Neural cell (in vitro differentiated cells): ENCODE measurements around the gene SS18. TPM values are rescaled to one million over a fixed set of nuclear protein-coding genes. Genes with fewer than 3 reads are reported as not detected.

ENCODE experiments used
- H2AFZ ChIP-seq: fragments of 200-600, 300-800 bp; sonication (generic), shearing (Covaris generic); 2 replicates; pipeline ENCODE4 v1.6.0; 2014; ENCODE audit warnings: low read depth, mild to moderate bottlenecking, antibody characterized with exemption, low read length, moderate library complexity
- H3F3A ChIP-seq: fragments of 200-600 bp; shearing (Covaris generic); 2 replicates; pipeline ENCODE4 v1.6.1; 2016; ENCODE audit warnings: mild to moderate bottlenecking, moderate library complexity, mixed read lengths, antibody characterized with exemption, low read length; ENCODE audit not compliant: insufficient read depth, poor library complexity, severe bottlenecking
- H3K27ac ChIP-seq: fragments of 200-600, 300-800 bp; sonication (generic), shearing (Covaris generic); 2 replicates; pipeline ENCODE4 v1.5.1; 2014; ENCODE audit warnings: mild to moderate bottlenecking, low read length, moderate library complexity
- H3K27me3 ChIP-seq: fragments of 300-800, 200-600 bp; sonication (generic), shearing (Covaris generic); 2 replicates; pipeline ENCODE4 v1.6.0; 2014; ENCODE audit warnings: mild to moderate bottlenecking, low read depth, low read length, moderate library complexity; ENCODE audit not compliant: insufficient read depth
- H3K36me3 ChIP-seq: fragments of 300-800, 200-600 bp; sonication (generic), shearing (Covaris generic); 2 replicates; pipeline ENCODE4 v1.5.1; 2014; ENCODE audit warnings: mild to moderate bottlenecking, antibody characterized with exemption, low read length, moderate library complexity; ENCODE audit not compliant: insufficient read depth
- H3K4me2 ChIP-seq: fragments of 300-800, 200-600 bp; sonication (generic), shearing (Covaris generic); 2 replicates; pipeline ENCODE4 v1.6.0; 2014; ENCODE audit warnings: mild to moderate bottlenecking, low read length
- H3K4me3 ChIP-seq: fragments of 300-800, 200-600 bp; sonication (generic), shearing (Covaris generic); 2 replicates; pipeline ENCODE4 v1.5.1; 2014; ENCODE audit warnings: mild to moderate bottlenecking, low read length, moderate library complexity
- H3K79me2 ChIP-seq: fragments of 200-600 bp; shearing (Covaris generic); replicated peaks from 2 replicates; pipeline ENCODE4 v1.6.0; 2014; ENCODE audit warnings: mild to moderate bottlenecking, low read length, moderate library complexity; ENCODE audit not compliant: insufficient read depth
- H3K9ac ChIP-seq: fragments of 300-800, 200-600 bp; sonication (generic), shearing (Covaris generic); 2 replicates; pipeline ENCODE4 v1.6.1; 2016; ENCODE audit warnings: mild to moderate bottlenecking, low read length, mixed read lengths
- H3K9me2 ChIP-seq: fragments of 200-600 bp; shearing (Covaris generic); 2 replicates; pipeline ENCODE4 v1.6.1; 2016; ENCODE audit warnings: mild to moderate bottlenecking, low read length, mixed read lengths; ENCODE audit not compliant: insufficient read depth
- H3K9me3 ChIP-seq: fragments of 200-600, 300-800 bp; sonication (generic), shearing (Covaris generic); 2 replicates; pipeline ENCODE4 v1.6.1; 2016; ENCODE audit warnings: mild to moderate bottlenecking, mixed run types, low read length, moderate library complexity, mixed read lengths
- H4K20me1 ChIP-seq: fragments of 200-600 bp; shearing (Covaris generic); 2 replicates; pipeline ENCODE4 v1.6.1; 2016; ENCODE audit warnings: mild to moderate bottlenecking, mixed run types; ENCODE audit not compliant: insufficient read depth
- EP300 ChIP-seq: fragments of 450-650 bp; conservative IDR thresholded peaks from 2 replicates; pipeline ENCODE4 v1.6.1; 2014; ENCODE audit warnings: antibody characterized with exemption, mild to moderate bottlenecking, moderate library complexity; ENCODE audit not compliant: poor library complexity, severe bottlenecking
- EZH2 ChIP-seq: fragments of 200-600, 300-800 bp; shearing (Covaris generic), sonication (generic); IDR thresholded peaks from 2 replicates; pipeline ENCODE4 v1.6.1; 2014; ENCODE audit warnings: antibody characterized with exemption, low read length, borderline replicate concordance, mild to moderate bottlenecking; ENCODE audit not compliant: insufficient read depth, poor library complexity, severe bottlenecking
- MXI1 ChIP-seq: fragments of 450-650 bp; conservative IDR thresholded peaks from 2 replicates; pipeline ENCODE4 v1.6.1; 2014; ENCODE audit warnings: antibody characterized with exemption, mild to moderate bottlenecking; ENCODE audit not compliant: poor library complexity, severe bottlenecking
- POLR2AphosphoS5 ChIP-seq: IDR thresholded peaks from 2 replicates; pipeline ENCODE4 v1.6.1; 2012
- RAD21 ChIP-seq: fragments of 450-650 bp; conservative IDR thresholded peaks from 2 replicates; pipeline ENCODE4 v1.6.1; 2014; ENCODE audit warnings: antibody characterized with exemption, mild to moderate bottlenecking, moderate library complexity
- SMC3 ChIP-seq: fragments of 450-650 bp; conservative IDR thresholded peaks from 2 replicates; pipeline ENCODE4 v1.6.1; 2014; ENCODE audit warnings: antibody characterized with exemption, mild to moderate bottlenecking, moderate library complexity; ENCODE audit not compliant: poor library complexity
- TAF1 ChIP-seq: IDR thresholded peaks from 2 replicates; pipeline ENCODE4 v1.6.1; 2012; ENCODE audit warnings: low read depth
- polyA plus RNA-seq: library from polyadenylated mRNA; depleted of rRNA; stranded (reverse); fragments of >200 nt; gene quantifications from 2 replicates; pipeline ENCODE4 v1.2.3, GENCODE V29; 2014
- TF ChIP-seq, protein P1 (sequence below): IDR thresholded peaks from 2 replicates; pipeline ENCODE4 v1.6.1; 2012; ENCODE audit warnings: borderline replicate concordance
- TF ChIP-seq, protein P2 (sequence below): fragments of 450-650 bp; IDR thresholded peaks from 2 replicates; pipeline ENCODE4 v1.5.1; 2014; ENCODE audit warnings: antibody characterized with exemption, mild to moderate bottlenecking, moderate library complexity; ENCODE audit not compliant: poor library complexity, severe bottlenecking

The SS18 gene
- polyA plus RNA-seq, 1 donor from 2014 or later = 62.0 TPM

DNA sequence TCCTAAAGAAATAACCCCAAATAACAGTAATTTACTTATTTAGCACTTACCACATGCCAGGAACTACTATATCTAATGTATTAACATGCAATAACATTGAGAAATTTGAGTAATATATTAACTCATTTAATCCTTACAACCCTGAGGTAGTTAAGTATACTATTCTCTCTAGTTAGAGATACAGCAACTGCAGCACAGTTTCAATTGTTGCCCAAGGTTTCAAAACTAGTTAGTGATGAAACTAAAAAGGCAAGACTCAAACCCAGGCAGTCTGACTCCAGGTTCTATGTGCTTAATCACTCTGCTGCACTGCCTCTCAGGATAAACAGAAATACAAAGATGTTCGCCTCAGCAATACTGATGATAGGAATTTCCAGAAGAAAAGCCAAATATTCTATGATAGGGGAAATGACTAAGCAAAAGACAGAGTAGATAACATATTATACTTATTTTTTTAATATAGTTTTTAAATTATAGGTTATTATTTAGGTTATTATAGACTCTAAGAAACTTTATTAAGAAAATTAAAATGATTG is 88.0 kb downstream of the SS18 start:
- Histone ChIP-seq H3K79me2 (no peaks in the 10 kb centered on the region), H3F3A (no peaks in the 10 kb centered on the region), H2AFZ (no peak overlapping the region), H3K4me2 (no peak overlapping the region), H3K27me3 (no peaks in the 10 kb centered on the region), H3K9me2 (no peaks in the 10 kb centered on the region), H3K9ac (no peak overlapping the region), H3K36me3 (peaks cover 3% of the 10 kb centered on the region), H4K20me1 (no peaks in the 10 kb centered on the region), H3K9me3 (no peaks in the 10 kb centered on the region), H3K27ac (no peak overlapping the region), H3K4me3 (no peak overlapping the region)
- TF ChIP-seq EP300 (no peak), MXI1 (no peak), RAD21 (no peak), TAF1 (no peak), POLR2AphosphoS5 (no peak), SMC3 (no peak), EZH2 (no peak)
- TF ChIP-seq, protein P1, sequence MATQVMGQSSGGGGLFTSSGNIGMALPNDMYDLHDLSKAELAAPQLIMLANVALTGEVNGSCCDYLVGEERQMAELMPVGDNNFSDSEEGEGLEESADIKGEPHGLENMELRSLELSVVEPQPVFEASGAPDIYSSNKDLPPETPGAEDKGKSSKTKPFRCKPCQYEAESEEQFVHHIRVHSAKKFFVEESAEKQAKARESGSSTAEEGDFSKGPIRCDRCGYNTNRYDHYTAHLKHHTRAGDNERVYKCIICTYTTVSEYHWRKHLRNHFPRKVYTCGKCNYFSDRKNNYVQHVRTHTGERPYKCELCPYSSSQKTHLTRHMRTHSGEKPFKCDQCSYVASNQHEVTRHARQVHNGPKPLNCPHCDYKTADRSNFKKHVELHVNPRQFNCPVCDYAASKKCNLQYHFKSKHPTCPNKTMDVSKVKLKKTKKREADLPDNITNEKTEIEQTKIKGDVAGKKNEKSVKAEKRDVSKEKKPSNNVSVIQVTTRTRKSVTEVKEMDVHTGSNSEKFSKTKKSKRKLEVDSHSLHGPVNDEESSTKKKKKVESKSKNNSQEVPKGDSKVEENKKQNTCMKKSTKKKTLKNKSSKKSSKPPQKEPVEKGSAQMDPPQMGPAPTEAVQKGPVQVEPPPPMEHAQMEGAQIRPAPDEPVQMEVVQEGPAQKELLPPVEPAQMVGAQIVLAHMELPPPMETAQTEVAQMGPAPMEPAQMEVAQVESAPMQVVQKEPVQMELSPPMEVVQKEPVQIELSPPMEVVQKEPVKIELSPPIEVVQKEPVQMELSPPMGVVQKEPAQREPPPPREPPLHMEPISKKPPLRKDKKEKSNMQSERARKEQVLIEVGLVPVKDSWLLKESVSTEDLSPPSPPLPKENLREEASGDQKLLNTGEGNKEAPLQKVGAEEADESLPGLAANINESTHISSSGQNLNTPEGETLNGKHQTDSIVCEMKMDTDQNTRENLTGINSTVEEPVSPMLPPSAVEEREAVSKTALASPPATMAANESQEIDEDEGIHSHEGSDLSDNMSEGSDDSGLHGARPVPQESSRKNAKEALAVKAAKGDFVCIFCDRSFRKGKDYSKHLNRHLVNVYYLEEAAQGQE = no peak
- TF ChIP-seq, protein P2, sequence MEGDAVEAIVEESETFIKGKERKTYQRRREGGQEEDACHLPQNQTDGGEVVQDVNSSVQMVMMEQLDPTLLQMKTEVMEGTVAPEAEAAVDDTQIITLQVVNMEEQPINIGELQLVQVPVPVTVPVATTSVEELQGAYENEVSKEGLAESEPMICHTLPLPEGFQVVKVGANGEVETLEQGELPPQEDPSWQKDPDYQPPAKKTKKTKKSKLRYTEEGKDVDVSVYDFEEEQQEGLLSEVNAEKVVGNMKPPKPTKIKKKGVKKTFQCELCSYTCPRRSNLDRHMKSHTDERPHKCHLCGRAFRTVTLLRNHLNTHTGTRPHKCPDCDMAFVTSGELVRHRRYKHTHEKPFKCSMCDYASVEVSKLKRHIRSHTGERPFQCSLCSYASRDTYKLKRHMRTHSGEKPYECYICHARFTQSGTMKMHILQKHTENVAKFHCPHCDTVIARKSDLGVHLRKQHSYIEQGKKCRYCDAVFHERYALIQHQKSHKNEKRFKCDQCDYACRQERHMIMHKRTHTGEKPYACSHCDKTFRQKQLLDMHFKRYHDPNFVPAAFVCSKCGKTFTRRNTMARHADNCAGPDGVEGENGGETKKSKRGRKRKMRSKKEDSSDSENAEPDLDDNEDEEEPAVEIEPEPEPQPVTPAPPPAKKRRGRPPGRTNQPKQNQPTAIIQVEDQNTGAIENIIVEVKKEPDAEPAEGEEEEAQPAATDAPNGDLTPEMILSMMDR = no peak

DNA sequence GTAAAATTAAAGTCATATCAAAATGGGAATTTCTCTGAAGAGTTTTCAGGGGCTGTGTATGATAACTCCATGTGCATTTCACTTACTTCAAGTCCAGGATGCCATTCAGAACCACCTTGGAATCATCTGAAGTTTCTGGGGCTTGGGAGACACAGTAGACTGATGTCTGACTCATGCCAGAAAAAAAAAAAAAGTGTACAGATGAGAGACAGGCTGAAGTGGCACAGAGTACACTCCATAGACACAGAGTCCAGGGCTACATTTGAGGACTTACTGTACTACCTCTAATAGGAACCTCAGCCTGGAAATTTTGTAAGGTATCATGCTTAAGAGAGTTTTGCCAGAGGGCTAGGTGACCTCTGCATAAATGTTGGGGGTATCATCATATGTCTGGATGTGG is 92.0 kb downstream of the SS18 start:
- no peaks in the 10 kb centered on the region for H4K20me1 ChIP-seq
- H3K27me3 ChIP-seq = no peaks in the 10 kb centered on the region
- H2AFZ ChIP-seq = no peak overlapping the region
- no peak overlapping the region for H3K9ac ChIP-seq
- H3K27ac ChIP-seq = no peak overlapping the region
- H3K4me2 ChIP-seq = no peak overlapping the region
- H3K4me3 ChIP-seq = no peak overlapping the region
- peaks cover 3% of the 10 kb centered on the region for H3K36me3 ChIP-seq
- H3K9me2 ChIP-seq = no peaks in the 10 kb centered on the region
- TF ChIP-seq MXI1 = no peak
- no peak for TF ChIP-seq RAD21
- no peak for TF ChIP-seq TAF1
- no peak for TF ChIP-seq EP300
- TF ChIP-seq POLR2AphosphoS5 = no peak
- TF ChIP-seq, protein P2 = no peak
- no peak for TF ChIP-seq EZH2
- TF ChIP-seq, protein P1 = no peak
- no peak for TF ChIP-seq SMC3
- no peaks in the 10 kb centered on the region for H3F3A ChIP-seq
- no peaks in the 10 kb centered on the region for H3K79me2 ChIP-seq
- peaks cover 5% of the 10 kb centered on the region for H3K9me3 ChIP-seq
